H1 (cell line): ENCODE data around the gene PEPD. TPM values are rescaled to one million over a fixed set of nuclear protein-coding genes. Genes with fewer than 3 reads are reported as not detected.

Experiments
- ASH2L ChIP-seq: fragments of 200-600, 300-600 bp; sonication (generic); IDR thresholded peaks from one replicate; pipeline ENCODE4 v1.7.1; 2017; ENCODE audit warnings: low read length
- CHD7 ChIP-seq: fragments of 300-600 bp; sonication (generic); IDR thresholded peaks from 2 replicates; pipeline ENCODE4 v1.7.1; 2012; ENCODE audit warnings: low read length, moderate library complexity, mild to moderate bottlenecking, inconsistent platforms; ENCODE audit not compliant: insufficient replicate concordance
- CTBP2 ChIP-seq: IDR thresholded peaks from 2 replicates; pipeline ENCODE4 v1.7.0; 2011; ENCODE audit warnings: borderline replicate concordance, mild to moderate bottlenecking, moderate library complexity, mixed read lengths, low read length; ENCODE audit not compliant: insufficient read depth, insufficient read length
- polyA plus RNA-seq, 7 experiments: library from polyadenylated mRNA; depleted of rRNA in 3 of 7; stranded (reverse) in 5 of 7; unstranded in 2 of 7; fragments of >200 nt in 5 of 7; fragments of 200-250 nt in 2 of 7; gene quantifications; 1 replicate in 5 of 7; 2 replicates in 1 of 7; 4 replicates in 1 of 7; pipeline versions ENCODE4 v1.2.1 to v1.2.3, GENCODE V29; 2011 to 2013; ENCODE audit warnings: missing spikeins in 2 of 7, mixed read lengths in 2 of 7
- total RNA-seq: library from RNA; stranded (reverse); fragmentation: NEBNext Ultra II Directional; extraction: Animal tissue kit (Norgen Biotek cat#: 25700); gene quantifications from 2 replicates; pipeline ENCODE4 v1.2.1, GENCODE V29; 2021

Gene PEPD
- total and polyA plus RNA-seq, 2 of the 8 experiments (the other 6 are each of a cell fraction or from before 2014, with no cell fraction given) = 84.1 to 178 TPM

DNA sequence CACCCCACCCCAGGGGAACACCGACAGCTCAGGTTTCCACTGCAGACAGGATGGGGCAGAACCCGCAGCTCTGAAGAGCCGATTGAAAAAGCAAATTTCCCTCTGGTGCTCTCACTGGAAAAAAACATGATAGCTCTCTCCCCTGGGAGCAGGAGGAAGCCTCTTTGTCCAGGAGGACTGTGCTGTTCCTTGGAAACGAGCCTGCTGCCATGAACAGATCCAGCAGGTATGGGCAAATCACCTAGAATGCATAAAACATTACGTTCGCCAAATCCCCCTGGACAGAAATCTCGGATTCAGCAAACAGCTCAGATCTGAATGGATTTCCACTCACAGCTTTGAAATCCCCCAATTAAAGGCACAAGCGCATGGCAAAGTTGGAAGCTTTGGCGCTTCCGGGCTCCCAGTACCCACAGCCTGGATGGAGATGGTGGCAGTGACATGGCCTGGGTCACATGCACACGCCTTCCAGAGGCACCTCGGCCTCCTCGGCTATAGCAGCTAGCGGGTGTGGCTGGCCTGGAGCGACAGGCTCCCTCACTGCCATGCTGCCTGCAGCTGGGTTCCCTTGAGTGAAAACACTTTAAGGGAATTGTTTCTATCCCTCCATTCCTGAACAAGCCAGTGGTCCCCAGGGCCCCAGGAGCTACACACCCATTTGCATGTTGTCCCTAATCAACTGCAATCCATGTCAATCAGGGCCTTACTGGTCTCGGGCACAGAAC, 89.0 kb downstream of the PEPD start (continued):
- TF ChIP-seq CTBP2 (no peak), ASH2L (no peak), CHD7 (no peak)
